ENCODE data around the gene FREM2. TPM values are rescaled to one million over a fixed set of nuclear protein-coding genes. Genes with fewer than 3 reads are reported as not detected.

The FREM2 gene
- total and polyA plus RNA-seq, 7 donors = 0.18 to 9.4 (median 2.2) TPM

DNA sequence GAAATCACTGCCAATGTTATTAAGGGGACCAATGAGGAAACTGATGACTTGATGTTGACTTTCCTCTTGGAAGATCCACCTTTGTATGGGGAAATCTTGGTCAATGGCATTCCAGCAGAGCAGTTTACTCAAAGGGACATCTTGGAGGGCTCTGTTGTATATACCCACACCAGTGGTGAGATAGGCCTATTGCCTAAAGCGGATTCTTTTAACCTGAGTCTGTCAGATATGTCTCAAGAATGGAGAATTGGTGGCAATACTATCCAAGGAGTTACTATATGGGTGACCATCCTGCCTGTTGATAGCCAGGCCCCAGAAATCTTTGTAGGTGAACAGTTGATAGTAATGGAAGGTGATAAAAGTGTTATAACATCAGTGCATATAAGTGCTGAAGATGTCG is 3.4 kb downstream of the FREM2 start:
- TF ChIP-seq, protein P1, sequence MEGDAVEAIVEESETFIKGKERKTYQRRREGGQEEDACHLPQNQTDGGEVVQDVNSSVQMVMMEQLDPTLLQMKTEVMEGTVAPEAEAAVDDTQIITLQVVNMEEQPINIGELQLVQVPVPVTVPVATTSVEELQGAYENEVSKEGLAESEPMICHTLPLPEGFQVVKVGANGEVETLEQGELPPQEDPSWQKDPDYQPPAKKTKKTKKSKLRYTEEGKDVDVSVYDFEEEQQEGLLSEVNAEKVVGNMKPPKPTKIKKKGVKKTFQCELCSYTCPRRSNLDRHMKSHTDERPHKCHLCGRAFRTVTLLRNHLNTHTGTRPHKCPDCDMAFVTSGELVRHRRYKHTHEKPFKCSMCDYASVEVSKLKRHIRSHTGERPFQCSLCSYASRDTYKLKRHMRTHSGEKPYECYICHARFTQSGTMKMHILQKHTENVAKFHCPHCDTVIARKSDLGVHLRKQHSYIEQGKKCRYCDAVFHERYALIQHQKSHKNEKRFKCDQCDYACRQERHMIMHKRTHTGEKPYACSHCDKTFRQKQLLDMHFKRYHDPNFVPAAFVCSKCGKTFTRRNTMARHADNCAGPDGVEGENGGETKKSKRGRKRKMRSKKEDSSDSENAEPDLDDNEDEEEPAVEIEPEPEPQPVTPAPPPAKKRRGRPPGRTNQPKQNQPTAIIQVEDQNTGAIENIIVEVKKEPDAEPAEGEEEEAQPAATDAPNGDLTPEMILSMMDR (IDR thresholded peaks at IDR 0.05) = no peak
- DNase-seq = no peak
- Histone ChIP-seq H3K36me3 (ENCODE audit: insufficient read depth in 1 of 2, low read depth in 1 of 2) (peaks cover 0 to 2% of the 10 kb centered on the region in 2 donors), H3K4me1 (peaks cover 18% of the 10 kb centered on the region), H3K27me3 (ENCODE audit: insufficient read depth in 3 of 3, low read length in 2 of 3) (no peaks in the 10 kb centered on the region), H3K27ac (no peak overlapping the region), H3K9me3 (no peaks in the 10 kb centered on the region), H3K4me3 (no peak overlapping the region)
- intact Hi-C loops (cut with DNase I) = loop anchor here in 1 of 2 donors (5.0 kb wide), 1 partner anchor 167 kb away; no protein-coding TSS in a partner anchor
- WGBS, 3 donors = 94 to 97% (median 95%) methylated on average over 2 of the region's 2 CpGs
- ATAC-seq = no peak

DNA sequence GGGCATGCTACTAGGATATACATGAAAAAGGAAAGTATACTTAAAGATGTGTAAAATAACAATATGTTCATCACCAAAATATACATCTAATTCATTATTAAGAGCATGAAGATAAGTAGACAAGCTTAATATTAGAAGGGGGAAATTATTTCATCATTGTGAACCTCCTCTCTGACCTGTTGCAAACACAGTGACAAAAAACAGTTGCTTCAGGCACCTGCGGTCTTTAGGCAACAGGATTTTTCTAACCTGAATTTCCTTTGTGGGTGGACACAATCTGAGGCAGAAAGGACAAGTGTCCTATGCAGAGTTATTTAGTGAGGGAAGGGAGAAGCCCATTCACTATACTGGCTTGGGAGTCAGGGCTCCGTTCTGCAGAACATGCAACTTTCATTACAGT is 6.3 kb downstream of the FREM2 start:
- peak overlapping the region; percentile 31 for H3K4me3 ChIP-seq
- 58 to 59% (median 59%) methylated on average over 2 of the region's 2 CpGs for WGBS, 3 donors
- DNase-seq (no peak), ATAC-seq (no peak)
- intact Hi-C loops (cut with DNase I) = loop anchor here in 1 of 2 donors (5.0 kb wide), 1 partner anchor 164 kb away; no protein-coding TSS in a partner anchor
- peaks cover 0 to 2% of the 10 kb centered on the region in 2 donors for H3K36me3 ChIP-seq (ENCODE audit: insufficient read depth in 1 of 2, low read depth in 1 of 2)
- TF ChIP-seq, protein P1 (IDR thresholded peaks at IDR 0.05) = no peak
- no peaks in the 10 kb centered on the region for H3K27me3 ChIP-seq (ENCODE audit: insufficient read depth in 3 of 3, low read length in 2 of 3)
- H3K27ac ChIP-seq = peak overlapping the region; percentile 76
- H3K4me1 ChIP-seq = peaks cover 32% of the 10 kb centered on the region
- H3K9me3 ChIP-seq = no peaks in the 10 kb centered on the region

DNA sequence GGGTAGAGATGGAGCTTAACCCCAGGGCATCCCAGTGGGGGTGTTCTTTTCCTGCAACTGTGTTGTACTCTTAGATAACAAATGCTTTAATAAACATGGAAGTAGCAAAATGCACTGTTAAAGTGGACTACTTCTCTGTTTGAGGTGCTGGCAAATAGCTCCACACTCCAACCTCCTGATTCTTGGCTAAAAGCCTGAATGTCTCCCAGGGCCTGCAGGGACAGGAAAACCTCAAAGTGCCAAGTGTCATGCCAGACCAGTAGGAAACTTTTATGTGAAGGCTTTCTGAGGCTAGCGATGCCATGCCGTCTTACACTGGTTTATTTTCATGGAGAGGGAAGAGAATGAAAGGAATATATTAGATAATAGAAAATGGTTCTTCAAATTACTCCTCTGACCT is 6.8 kb downstream of the FREM2 start:
- whole genome bisulfite sequencing, 3 donors = 23 to 35% (median 28%) methylated on average over 2 of the region's 2 CpGs
- Histone ChIP-seq H3K27ac (peak overlapping the region; percentile 76), H3K27me3 (ENCODE audit: insufficient read depth in 3 of 3, low read length in 2 of 3) (no peaks in the 10 kb centered on the region), H3K4me3 (peak overlapping the region; percentile 31), H3K36me3 (ENCODE audit: insufficient read depth in 1 of 2, low read depth in 1 of 2) (peaks cover 0 to 2% of the 10 kb centered on the region in 2 donors), H3K9me3 (no peaks in the 10 kb centered on the region), H3K4me1 (peaks cover 37% of the 10 kb centered on the region)
- ATAC-seq (peak in 3 of 4 donors; percentile 24 to 54 (median 43)), DNase-seq (no peak)
- intact Hi-C loops (cut with DNase I) = loop anchor here in 1 of 2 donors (5.0 kb wide), 1 partner anchor 164 kb away; no protein-coding TSS in a partner anchor
- TF ChIP-seq, protein P1 (IDR thresholded peaks at IDR 0.05) = no peak

DNA sequence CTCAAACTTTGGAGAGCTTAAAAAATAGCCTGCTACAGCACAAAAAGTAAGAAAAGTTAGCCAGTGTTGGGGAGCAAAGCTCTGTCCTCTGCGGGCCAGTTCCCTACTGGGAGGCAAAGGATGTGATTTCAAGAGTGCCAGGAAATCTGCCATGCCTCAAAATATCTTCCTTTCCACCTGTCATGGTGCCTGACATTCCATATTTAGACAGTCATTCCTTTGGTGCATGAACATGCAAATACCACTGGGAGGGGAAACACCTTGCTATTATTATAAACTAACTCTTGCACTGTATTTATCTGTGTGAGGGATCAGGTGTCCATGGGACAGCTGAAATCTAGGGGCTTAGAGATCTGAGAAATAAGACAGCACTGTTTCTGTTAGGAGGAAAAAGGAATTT is 10.3 kb downstream of the FREM2 start:
- intact Hi-C loops (cut with DNase I) = no loop called here
- Histone ChIP-seq H3K4me3 (peak overlapping the region; percentile 40), H3K9me3 (no peaks in the 10 kb centered on the region), H3K36me3 (ENCODE audit: insufficient read depth in 1 of 2, low read depth in 1 of 2) (peaks cover 0 to under 1% of the 10 kb centered on the region in 2 donors), H3K27me3 (ENCODE audit: insufficient read depth in 3 of 3, low read length in 2 of 3) (no peaks in the 10 kb centered on the region), H3K4me1 (peaks cover 50% of the 10 kb centered on the region), H3K27ac (peak overlapping the region; percentile 90)
- TF ChIP-seq, protein P1 (IDR thresholded peaks at IDR 0.05) = no peak
- DNase-seq = no peak
- peak; percentile 79 to 90 (median 84) for ATAC-seq
- 25 to 38% (median 36%) methylated on average over 1 of the region's 1 CpG for WGBS, 3 donors
